ENCODE measurements around the gene BRD3. TPM values are rescaled to one million over a fixed set of nuclear protein-coding genes. Genes with fewer than 3 reads are reported as not detected.
A peak's percentile ranks its signal among the peaks of the same experiment; 100 is the strongest.

The BRD3 gene
- total and polyA plus RNA-seq, 4 experiments from 2014 or later, result 16.0 to 48.5 (median 30.5) TPM

GRCh38 chr9:134061688-134062371 lies 6.0 kb downstream of the BRD3 start:
- H3K27ac Mint-ChIP-seq, result no peak overlapping the region
- ChIA-PET CTCF (ENCODE audit: partially characterized antibody) (interaction anchor here (0.5 kb wide), 1 partner anchor 30 kb away, joined by 3 read pairs; no protein-coding TSS in a partner anchor), POLR2A (ENCODE audit: partially characterized antibody) (interaction anchor here (0.5 kb wide), 1 partner anchor 103 kb away, joined by 3 read pairs; the partner anchor contains the start of gene RNU6ATAC)
- peaks cover 0 to 13% of the 10 kb centered on the region in 2 donors for H3K36me3 Mint-ChIP-seq
- no peaks in the 10 kb centered on the region for H3K9me3 Mint-ChIP-seq
- no peak for DNase-seq
- no peak overlapping the region for H3K4me3 ChIP-seq (ENCODE audit: low read length in 2 of 2)
- no peaks in the 10 kb centered on the region for H3K9me3 ChIP-seq (ENCODE audit: control insufficient read depth in 1 of 2, low read length in 2 of 2)
- H3K4me3 Mint-ChIP-seq, result no peak overlapping the region
- no peaks in the 10 kb centered on the region for H3K27me3 ChIP-seq (ENCODE audit: insufficient read depth, low read length)
- H3K36me3 ChIP-seq (ENCODE audit: insufficient read depth, low read length), result no peaks in the 10 kb centered on the region
- H3K4me1 Mint-ChIP-seq, result peaks cover 29 to 75% (median 60%) of the 10 kb centered on the region in 4 donors
- intact Hi-C loops (cut with micrococcal nuclease), result loop anchor here (10.0 kb wide), 1 partner anchor 333 kb away; no protein-coding TSS in a partner anchor
- H3K4me1 ChIP-seq (ENCODE audit: insufficient read depth, low read length), result peaks cover 51% of the 10 kb centered on the region
- no peak overlapping the region for H3K27ac ChIP-seq (ENCODE audit: low read depth, low read length)
- no peaks in the 10 kb centered on the region for H3K27me3 Mint-ChIP-seq

DNA sequence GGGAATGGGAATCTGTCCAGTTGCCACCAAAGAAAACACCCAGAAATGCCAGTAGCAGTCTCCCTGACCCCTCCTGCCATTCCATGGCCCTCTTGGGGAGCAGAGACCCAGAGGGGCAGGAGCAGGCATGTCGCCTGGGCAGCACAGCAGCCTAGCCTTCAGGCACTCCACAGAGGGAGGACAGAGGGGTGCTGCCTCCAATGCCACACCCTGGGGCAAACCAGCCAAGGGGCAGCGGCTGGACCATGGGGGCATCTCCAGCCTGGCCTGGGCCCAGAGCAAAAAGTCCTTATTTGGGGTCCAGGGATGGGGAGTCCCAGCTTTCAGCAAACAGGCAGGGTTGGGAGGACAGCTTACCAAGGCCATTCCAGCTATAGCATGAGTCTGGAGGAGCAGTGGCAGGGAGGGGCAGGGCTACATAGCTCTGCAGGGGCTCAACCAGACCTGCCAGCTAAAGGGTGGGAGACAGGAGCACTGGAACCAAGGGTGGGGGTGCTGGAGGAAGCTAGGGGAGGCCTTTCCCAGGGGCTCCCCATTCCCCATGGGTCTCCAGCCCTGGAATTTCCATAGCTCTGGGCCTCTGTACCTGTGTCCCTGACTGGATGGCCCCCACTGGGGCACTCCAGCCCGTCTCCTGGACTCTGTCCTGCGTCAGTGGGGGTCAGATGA lies 6.7 kb downstream of the BRD3 start:
- ChIA-PET POLR2A (ENCODE audit: partially characterized antibody) (interaction anchor here (0.5 kb wide), 1 partner anchor 103 kb away, joined by 3 read pairs; the partner anchor contains the start of gene RNU6ATAC), CTCF (ENCODE audit: partially characterized antibody) (no interaction called here)
- Histone ChIP-seq H3K36me3 (ENCODE audit: insufficient read depth, low read length) (no peaks in the 10 kb centered on the region), H3K4me3 (ENCODE audit: low read length in 2 of 2) (no peak overlapping the region), H3K27me3 (ENCODE audit: insufficient read depth, low read length) (no peaks in the 10 kb centered on the region), H3K27ac (ENCODE audit: low read depth, low read length) (no peak overlapping the region), H3K9me3 (ENCODE audit: control insufficient read depth in 1 of 2, low read length in 2 of 2) (no peaks in the 10 kb centered on the region), H3K4me1 (ENCODE audit: insufficient read depth, low read length) (peaks cover 44% of the 10 kb centered on the region)
- Mint-ChIP-seq H3K27ac (peak overlapping the region in 1 of 7 donors; percentile 79), H3K9me3 (no peaks in the 10 kb centered on the region), H3K36me3 (peaks cover 0 to 8% of the 10 kb centered on the region in 2 donors), H3K27me3 (no peaks in the 10 kb centered on the region), H3K4me3 (peak overlapping the region in 1 of 8 donors; percentile 7), H3K4me1 (peaks cover 26 to 73% (median 59%) of the 10 kb centered on the region in 4 donors)
- intact Hi-C loops (cut with micrococcal nuclease), result loop anchor here (10.0 kb wide), 1 partner anchor 334 kb away; no protein-coding TSS in a partner anchor
- no peak for DNase-seq

DNA sequence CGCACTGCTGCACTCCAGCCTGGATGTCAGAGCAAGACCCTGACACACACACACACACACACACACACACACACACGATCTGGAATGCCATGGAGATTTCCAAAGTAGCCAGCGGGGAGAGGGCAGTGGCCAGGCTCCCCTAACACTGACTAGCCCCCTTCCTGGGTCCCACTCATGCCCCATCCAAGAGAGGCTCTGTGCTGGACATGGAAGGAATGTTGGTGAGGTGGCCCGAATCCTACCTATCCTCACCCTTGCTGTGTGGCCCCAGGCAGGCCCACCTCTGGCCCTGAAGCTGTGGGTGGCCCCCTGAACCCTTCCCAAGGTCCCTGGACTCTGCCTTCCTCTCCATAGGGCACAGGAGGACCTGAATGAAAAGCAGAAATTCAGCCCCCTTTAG lies 7.3 kb downstream of the BRD3 start:
- Mint-ChIP-seq H3K9me3 (no peaks in the 10 kb centered on the region), H3K27me3 (no peaks in the 10 kb centered on the region), H3K4me3 (peak overlapping the region in 1 of 8 donors; percentile 35), H3K36me3 (peaks cover 0 to 4% of the 10 kb centered on the region in 2 donors), H3K27ac (peak overlapping the region in 4 of 7 donors; percentile 62 to 79 (median 68)), H3K4me1 (peaks cover 21 to 68% (median 54%) of the 10 kb centered on the region in 4 donors)
- DNase-seq, result no peak
- peaks cover 38% of the 10 kb centered on the region for H3K4me1 ChIP-seq (ENCODE audit: insufficient read depth, low read length)
- no peak overlapping the region for H3K27ac ChIP-seq (ENCODE audit: low read depth, low read length)
- no peaks in the 10 kb centered on the region for H3K27me3 ChIP-seq (ENCODE audit: insufficient read depth, low read length)
- ChIA-PET CTCF (ENCODE audit: partially characterized antibody) (no interaction called here), POLR2A (ENCODE audit: partially characterized antibody) (no interaction called here)
- intact Hi-C loops (cut with micrococcal nuclease), result loop anchor here (10.0 kb wide), 1 partner anchor 334 kb away; no protein-coding TSS in a partner anchor
- no peaks in the 10 kb centered on the region for H3K9me3 ChIP-seq (ENCODE audit: control insufficient read depth in 1 of 2, low read length in 2 of 2)
- H3K36me3 ChIP-seq (ENCODE audit: insufficient read depth, low read length), result no peaks in the 10 kb centered on the region
- no peak overlapping the region for H3K4me3 ChIP-seq (ENCODE audit: low read length in 2 of 2)

GRCh38 chr9:134059661-134060395 lies 8.0 kb downstream of the BRD3 start:
- no peaks in the 10 kb centered on the region for H3K27me3 ChIP-seq (ENCODE audit: insufficient read depth, low read length)
- H3K27ac ChIP-seq (ENCODE audit: low read depth, low read length), result no peak overlapping the region
- H3K9me3 Mint-ChIP-seq, result no peaks in the 10 kb centered on the region
- DNase-seq, result no peak
- peaks cover 0 to 4% of the 10 kb centered on the region in 2 donors for H3K36me3 Mint-ChIP-seq
- peaks cover 18 to 60% (median 49%) of the 10 kb centered on the region in 4 donors for H3K4me1 Mint-ChIP-seq
- no peak overlapping the region for H3K4me3 ChIP-seq (ENCODE audit: low read length in 2 of 2)
- H3K27me3 Mint-ChIP-seq, result no peaks in the 10 kb centered on the region
- no peaks in the 10 kb centered on the region for H3K36me3 ChIP-seq (ENCODE audit: insufficient read depth, low read length)
- peaks cover 31% of the 10 kb centered on the region for H3K4me1 ChIP-seq (ENCODE audit: insufficient read depth, low read length)
- POLR2A ChIA-PET (ENCODE audit: partially characterized antibody), result no interaction called here
- H3K4me3 Mint-ChIP-seq, result peak overlapping the region in 2 of 8 donors; percentile 9 to 35
- peak overlapping the region in 4 of 7 donors; percentile 47 to 79 (median 62) for H3K27ac Mint-ChIP-seq
- CTCF ChIA-PET (ENCODE audit: partially characterized antibody), result no interaction called here
- intact Hi-C loops (cut with micrococcal nuclease), result loop anchor here (10.0 kb wide), 1 partner anchor 335 kb away; no protein-coding TSS in a partner anchor
- no peaks in the 10 kb centered on the region for H3K9me3 ChIP-seq (ENCODE audit: control insufficient read depth in 1 of 2, low read length in 2 of 2)

- H3K9me3 Mint-ChIP-seq, result no peaks in the 10 kb centered on the region
- intact Hi-C loops (cut with micrococcal nuclease), result no loop called here
- Histone ChIP-seq H3K27ac (ENCODE audit: low read depth, low read length) (no peak overlapping the region), H3K4me1 (ENCODE audit: insufficient read depth, low read length) (peaks cover 28% of the 10 kb centered on the region), H3K27me3 (ENCODE audit: insufficient read depth, low read length) (no peaks in the 10 kb centered on the region), H3K9me3 (ENCODE audit: control insufficient read depth in 1 of 2, low read length in 2 of 2) (no peaks in the 10 kb centered on the region), H3K36me3 (ENCODE audit: insufficient read depth, low read length) (no peaks in the 10 kb centered on the region), H3K4me3 (ENCODE audit: low read length in 2 of 2) (no peak overlapping the region)
- no peak for DNase-seq
- no peak overlapping the region for H3K4me3 Mint-ChIP-seq
- no peak overlapping the region for H3K27ac Mint-ChIP-seq
- CTCF ChIA-PET (ENCODE audit: partially characterized antibody), result no interaction called here
- peaks cover 0 to 3% of the 10 kb centered on the region in 2 donors for H3K36me3 Mint-ChIP-seq
- POLR2A ChIA-PET (ENCODE audit: partially characterized antibody), result no interaction called here
- H3K4me1 Mint-ChIP-seq, result peaks cover 16 to 56% (median 46%) of the 10 kb centered on the region in 4 donors
- H3K27me3 Mint-ChIP-seq, result no peaks in the 10 kb centered on the region
These were observed 8.6 kb downstream of the BRD3 start for GRCh38 chr9:134059188-134059641.

DNA sequence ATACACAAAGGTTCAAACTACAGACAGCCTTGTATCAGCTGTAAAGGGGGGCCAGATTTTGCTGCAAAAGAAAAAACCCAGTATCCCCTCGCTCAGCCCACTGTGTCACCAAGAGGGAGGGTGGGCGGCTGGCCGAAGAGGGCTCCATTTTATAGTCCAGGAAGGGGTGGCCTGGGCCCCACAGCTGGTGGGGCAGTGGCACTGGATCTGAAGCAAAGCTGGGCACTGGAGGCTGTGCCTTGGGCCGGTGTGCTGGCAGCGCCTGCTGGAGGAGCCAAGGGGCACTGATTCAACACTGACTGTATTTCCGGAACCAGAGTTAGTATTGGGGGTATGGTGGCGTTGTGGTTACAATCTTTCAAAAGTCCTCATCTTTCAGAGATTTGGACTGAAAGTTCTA lies 9.1 kb downstream of the BRD3 start:
- Histone ChIP-seq H3K4me1 (ENCODE audit: insufficient read depth, low read length) (peaks cover 28% of the 10 kb centered on the region), H3K4me3 (ENCODE audit: low read length in 2 of 2) (no peak overlapping the region), H3K9me3 (ENCODE audit: control insufficient read depth in 1 of 2, low read length in 2 of 2) (no peaks in the 10 kb centered on the region), H3K36me3 (ENCODE audit: insufficient read depth, low read length) (no peaks in the 10 kb centered on the region), H3K27me3 (ENCODE audit: insufficient read depth, low read length) (no peaks in the 10 kb centered on the region), H3K27ac (ENCODE audit: low read depth, low read length) (no peak overlapping the region)
- H3K27me3 Mint-ChIP-seq, result no peaks in the 10 kb centered on the region
- H3K9me3 Mint-ChIP-seq, result no peaks in the 10 kb centered on the region
- H3K36me3 Mint-ChIP-seq, result peaks cover 0 to 3% of the 10 kb centered on the region in 2 donors
- DNase-seq, result no peak
- peaks cover 16 to 55% (median 44%) of the 10 kb centered on the region in 4 donors for H3K4me1 Mint-ChIP-seq
- intact Hi-C loops (cut with micrococcal nuclease), result no loop called here
- H3K4me3 Mint-ChIP-seq, result no peak overlapping the region
- CTCF ChIA-PET (ENCODE audit: partially characterized antibody), result no interaction called here
- POLR2A ChIA-PET (ENCODE audit: partially characterized antibody), result no interaction called here
- H3K27ac Mint-ChIP-seq, result peak overlapping the region in 1 of 7 donors; percentile 37
